Activated naive CD4-positive, alpha-beta T cell treated with anti-CD3 and anti-CD28 coated beads, Interleukin-2, amount 50 U/mL, for 16 hours (primary cell): ENCODE results near the gene NOL4L.

ENCODE experiments used
- DNase-seq: peaks from one replicate; pipeline ENCODE4 v3.0.0-alpha.2; 2020

The NOL4L gene

DNA sequence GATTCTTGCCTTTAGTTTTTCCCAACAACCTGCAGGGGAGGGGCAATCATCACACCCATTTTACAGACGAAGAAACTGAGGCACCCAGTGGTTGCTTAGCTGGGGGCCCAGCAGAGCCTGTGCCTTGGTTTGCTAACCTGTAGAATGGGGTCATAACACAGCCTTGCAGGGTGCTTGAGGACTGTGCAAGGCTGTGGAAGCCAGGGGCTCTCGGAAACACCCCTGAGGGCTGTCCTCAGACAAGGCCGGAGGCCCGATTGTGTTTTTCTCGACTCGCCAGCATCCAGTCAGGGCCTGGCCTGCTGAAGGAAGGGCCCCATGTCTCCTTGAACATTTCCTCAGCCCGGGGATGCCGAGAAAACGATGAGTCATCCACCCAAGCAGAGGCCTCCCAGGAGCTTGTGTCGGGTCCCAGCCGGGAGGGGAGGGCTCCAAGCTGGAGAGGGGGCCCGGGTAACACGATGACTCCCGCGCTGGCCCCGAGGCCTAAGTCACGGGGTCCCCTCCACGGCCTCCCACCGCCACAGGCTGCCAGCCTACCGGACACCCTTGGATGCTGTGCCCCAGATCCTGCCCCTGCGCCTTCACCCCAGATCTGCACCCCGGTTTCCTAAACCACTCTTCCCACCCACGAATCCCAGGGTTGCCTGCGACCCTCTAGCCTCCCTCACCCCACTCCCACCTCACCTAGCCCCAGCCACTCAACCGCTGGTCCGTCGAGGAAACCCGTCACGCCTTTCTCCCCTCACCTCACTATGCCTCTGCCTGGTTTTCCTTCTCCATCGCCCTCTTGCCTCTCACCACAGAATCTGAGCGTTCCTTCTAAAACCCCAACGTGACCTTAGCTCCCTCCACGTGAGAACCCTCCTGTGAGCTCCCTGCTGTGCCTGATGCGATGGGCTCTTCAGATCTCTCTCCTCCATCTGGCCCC, 10.6 kb downstream of the NOL4L start:
- peak; percentile 39 for DNase-seq

DNA sequence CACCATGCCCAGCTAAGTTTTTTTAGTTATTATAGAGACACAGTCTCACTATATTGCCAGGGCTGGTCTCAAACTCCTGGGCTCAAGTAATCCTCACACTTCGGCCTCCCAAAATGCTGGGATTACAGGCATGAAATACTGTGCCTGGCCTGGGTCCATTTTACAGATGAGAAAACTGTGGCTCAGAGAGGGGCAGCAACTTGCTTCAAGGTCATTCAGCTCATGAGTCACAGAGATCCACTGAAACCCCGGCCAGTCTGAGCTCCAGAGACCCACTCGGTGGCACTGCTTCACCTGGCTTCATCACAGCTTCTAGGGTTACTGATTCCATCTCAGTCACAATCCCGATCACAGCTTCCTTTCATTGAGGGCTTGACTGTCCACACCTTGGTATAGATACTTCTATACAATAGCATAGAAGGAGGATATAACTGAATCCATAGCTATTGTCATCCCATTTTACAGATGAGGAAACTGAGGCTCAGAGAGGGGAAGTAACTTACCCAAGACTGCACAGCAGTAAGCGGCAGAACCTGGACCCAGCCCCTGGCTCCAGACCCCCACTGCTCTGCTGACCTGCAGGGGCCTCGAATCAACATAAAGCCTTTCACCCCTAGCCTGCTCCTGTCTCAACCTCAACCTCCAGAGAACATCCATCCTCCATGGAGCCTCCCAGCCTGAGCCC, 11.8 kb downstream of the NOL4L start:
- DNase-seq = no peak

DNA sequence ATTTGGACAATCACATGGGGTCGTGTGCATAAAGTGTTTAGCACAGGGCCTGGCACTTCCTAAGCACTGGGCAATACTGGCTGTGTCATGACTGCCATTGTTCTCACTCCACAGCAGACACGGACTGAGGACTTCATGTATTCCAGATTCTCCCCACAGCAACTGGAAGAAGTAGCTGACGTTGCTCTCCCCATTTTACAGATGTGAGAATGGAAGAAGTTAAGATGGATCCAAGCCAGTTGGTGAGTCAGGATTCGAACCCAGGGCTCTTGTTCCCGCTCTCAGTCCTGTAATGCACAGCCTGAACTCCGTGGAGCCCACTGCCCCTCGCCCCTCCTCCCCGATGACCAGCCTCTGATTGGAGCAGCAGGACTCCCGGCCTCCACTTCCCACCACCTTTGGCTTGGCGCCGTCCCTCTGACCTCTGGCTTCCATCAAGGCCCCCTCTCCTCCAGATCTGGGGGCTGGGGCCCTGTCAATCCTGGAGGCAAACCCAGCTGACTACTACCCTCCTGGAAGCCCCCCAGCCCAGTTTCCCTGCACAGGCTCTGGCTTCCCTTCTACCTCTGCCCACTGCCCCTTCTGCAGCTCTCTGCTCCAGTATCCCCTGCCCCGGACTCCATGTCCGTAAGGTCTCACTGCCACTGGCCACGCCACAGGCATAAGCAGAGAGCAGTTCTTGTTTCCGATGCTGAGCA, 12.7 kb downstream of the NOL4L start:
- DNase-seq = no peak

DNA sequence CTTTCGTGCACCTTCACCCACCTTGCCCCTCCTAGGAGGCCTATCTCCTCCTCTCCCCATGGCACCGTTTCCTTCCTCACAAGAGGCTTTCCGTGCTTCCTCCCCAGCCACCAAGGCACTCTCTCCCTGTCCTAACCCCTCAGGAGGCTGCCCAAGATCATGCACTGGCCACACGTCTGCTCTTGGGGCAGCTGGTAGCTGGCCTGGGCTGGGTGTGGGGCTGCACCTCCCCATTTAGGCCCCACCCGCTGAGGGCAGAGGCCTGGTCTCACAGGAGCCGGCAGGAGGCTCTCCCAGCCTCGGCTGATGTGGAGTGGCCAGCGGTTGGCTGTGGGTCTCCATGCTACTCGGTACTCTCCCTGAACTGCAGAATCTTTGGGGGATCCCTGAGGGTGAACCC, 13.6 kb downstream of the NOL4L start:
- no peak for DNase-seq

DNA sequence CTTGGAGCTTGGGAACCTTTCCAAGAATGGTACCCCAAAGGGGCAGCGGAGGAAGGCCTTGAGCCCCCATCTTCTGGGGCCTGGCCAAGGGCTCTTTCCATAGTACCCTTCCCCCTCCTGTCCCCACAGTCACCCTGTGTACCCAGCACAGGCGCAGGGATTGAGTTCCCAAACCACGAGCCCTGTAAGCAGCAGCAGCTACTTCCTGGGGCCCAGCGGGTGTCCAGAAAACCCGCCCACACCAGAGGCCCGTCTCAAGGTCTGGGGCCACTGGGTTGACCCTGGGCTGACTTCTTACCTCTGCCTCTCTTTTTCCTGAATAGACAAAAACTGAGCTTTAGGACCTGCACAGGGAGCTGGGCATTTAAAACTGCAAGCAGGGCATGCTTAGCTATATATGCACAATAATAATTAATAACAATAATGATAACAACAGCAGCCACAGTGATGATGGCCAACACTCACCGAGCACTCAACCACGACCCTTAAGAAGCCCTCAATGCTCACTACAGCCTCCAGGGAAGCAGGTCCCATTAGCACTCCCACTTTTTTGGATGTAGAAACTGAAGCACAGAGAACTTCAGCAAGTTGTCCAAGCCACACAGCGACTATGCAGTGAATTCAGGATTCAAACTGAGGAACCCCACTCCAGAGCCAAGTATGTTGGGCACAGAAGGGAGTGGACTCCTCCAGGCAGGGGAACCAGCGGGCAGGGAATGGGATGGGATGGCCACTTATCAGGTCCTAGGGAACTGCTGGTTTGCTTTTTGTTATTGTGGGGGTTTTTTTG, 14.5 kb downstream of the NOL4L start:
- no peak for DNase-seq

DNA sequence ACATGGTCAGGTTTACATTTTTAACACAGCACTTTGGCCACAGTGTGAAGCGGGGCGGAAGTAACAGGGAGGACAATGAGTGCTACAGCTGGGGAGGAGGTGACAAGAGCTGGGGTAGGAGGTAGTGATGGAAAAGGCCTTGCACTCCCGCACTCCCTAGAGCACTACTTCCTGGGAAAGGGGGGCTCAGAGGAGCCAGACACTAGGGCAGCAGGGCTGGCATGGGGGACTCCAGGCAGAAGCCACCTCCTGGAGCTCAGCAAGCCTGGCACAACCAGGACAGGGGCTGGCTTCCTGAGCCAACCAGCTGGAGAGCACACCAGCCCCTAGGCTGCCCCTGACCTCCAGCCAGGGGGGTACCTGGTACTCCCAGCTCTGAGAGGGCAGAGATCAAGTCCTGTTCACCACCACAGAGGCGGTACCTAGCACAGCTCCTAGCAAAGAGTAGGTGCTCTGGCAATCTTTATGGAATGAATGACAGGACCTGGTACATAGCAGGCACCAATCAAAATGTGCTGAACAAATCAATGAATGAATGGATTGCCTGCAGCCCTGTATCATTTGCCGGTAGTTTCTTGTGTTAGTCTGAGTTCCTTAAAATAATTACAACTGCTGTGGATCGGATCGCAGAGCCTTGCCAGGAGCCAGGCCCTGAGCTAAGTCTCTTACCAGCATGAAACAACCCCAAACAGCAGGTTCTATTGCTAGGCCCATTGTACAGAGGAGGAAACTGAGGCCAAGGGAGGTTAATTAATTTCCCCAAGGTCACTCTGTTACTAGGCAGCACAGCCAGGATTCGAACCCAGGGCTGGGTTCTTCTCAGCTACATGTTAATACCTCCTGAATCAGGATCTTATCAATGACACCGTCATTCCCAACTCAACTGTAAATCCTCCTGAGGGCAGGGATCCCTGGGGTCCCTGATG, 15.5 kb downstream of the NOL4L start:
- DNase-seq = no peak

DNA sequence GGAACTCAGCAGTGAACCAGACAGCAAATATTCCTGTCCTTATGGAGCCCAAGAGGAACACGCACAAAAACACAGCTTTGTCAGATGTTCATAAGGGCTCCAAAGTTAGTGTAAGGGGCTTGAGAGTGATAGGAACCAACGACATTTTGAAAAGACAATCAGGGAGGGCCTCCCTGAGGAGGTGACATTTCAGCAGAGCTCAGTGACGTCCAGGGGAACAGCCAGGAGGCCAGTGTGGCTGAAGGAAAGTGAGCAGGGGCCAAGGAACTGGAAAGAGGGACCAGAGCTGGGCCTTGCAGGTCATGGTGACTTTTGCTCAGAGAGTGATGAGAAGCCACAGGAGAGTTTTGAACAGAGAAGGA, 16.1 kb downstream of the NOL4L start:
- DNase-seq = no peak

DNA sequence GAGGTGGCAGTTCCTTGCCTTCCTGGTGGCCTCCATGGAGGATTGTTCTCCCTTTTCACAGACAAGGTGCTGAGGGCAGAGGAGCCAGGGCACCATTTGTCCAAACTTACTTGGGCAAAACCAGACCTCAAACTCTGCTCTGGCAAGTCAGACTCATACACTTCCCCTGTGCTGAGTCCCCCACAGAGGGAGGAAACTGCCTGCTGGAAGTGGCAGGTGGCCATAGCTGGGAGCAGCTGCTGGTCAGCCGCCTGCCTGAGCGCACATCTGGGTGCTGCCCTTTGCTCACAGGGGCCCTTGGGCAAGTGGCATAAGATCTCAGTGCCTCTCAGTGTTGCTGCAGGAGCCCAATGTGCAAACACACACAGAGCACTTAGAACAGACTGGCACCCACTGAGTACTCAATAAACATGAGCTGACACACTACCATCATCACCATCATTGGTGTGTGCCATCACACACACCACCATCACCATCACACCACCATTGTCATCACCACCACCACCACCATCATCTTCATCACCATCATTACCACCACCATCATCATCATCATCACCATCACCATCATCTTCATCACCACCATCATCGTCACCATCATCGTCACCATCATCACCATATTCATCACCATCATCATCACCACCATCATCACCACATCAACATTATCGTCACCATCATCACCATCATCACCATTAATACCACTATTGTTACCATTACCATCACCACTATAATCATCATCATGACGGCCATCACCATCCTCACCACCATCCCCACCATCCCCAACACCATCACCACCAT, 17.6 kb downstream of the NOL4L start:
- no peak for DNase-seq

DNA sequence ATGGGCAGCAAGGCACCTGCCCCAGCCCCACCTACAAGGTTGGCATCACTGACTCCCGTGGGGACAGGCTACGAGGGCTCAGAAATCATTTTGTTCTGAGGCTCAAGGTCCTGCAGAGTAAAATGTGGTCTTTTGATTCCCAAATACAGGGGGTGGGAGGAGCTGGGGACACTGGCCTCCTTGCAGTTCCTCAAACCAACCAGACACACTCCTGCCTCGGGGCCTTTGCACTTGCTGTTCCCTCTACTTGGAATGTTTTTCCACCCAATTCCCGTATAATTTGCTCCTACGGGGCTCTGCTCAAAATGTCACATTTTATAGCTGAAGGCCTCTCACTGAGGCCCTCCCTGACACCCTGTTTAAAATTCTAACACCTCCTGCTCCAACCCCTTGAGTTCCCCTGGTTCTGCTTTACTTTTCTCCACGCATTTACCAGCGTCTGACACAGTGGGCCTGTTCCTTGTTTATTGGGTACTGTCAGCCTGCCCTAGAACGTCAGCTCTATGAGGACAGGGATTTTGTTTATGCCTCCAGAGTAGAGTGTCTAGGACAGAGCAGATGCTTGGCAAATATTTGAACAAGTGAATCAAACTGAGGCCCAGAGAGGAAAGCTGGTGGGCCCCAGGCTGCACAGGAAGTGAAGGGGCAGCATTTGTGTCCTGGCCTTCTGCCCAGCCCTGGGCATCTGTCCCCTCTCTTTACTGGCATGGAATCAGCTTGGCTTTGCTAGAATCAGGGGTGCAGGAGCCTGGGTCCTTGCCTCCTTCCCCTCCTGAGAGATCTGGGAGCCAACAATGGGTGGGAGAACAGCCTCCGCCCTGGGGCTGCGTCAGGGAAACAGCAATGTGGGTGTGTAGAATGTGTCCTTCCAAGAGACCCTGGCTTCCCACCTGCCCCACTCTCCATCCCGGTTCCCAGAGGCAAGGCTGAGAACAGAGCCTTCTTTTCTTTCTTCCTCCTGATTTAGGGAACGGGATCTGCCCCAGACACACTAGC, 18.5 kb downstream of the NOL4L start:
- DNase-seq = no peak

DNA sequence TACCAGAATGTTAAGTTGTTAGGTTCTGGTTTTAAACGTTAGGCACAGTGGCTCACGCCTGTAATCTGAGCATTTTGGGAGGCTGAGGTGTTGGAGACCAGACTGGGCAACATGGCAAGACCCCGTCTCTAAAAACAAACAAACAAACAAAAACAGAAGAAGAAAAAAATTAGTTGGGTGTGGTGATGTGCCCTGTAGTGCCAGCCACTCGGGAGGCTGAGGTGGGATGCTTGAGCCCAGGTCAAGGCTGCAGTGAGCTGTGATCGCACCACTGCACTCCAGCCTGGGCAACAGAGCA, 19.4 kb downstream of the NOL4L start:
- no peak for DNase-seq

DNA sequence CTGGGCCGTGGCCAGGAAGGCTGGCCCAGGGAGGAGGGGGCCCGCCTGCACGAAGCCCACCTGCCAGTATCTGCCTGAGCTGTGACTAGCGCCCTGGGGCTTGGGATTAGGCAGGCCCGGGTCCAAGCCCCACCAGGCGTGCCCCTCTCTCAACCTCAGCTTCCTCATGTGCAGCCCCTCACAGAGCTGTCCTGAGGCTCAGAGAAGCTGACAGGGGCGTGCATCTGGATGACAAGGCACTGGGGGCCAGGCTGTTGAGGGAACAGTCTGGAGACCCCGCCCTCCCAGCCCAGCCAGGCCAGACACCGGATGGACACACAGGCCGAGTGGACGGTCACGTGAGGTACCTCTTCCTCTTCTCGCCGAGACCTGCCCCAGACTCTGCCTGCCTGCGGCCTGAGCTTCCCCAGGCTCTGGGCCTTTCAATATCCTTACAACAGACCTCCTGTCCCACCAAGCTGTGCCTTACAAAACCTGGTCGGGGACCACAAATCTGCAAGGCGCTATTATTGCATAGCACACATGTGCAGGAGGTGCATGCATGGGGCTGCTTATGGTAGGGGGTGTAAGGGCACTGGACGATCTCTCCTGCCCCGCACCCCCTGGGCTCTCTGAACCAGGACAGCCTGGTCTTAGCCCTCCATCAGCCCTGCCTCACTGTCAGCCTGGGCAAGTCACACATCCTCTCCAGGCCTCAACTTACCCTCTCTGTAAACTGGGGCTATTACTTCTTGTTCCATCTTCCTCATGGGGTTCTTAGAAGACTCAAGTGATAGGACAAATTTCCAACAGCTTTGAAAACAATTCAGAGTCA, 20.0 kb downstream of the NOL4L start:
- no peak for DNase-seq

DNA sequence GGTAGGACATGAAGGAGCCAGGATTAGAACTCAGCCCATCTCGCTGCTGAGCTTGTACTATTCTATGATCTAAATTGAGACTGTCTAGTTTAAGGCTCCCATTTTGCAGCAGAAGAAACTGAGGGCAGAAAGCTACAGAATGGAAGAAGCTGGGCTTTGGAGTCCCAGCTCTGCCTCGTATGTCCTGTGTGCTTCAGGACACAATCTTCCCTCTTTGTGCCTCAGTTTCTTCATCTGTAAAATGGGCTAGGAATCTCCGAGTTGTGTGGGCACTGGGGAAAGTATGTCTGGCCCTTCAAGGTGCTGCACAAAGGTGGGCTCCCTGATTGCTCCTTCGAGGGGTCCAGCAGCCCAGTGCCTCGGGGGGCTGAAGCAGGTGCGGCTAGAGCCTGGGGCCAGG, 20.7 kb downstream of the NOL4L start:
- no peak for DNase-seq

DNA sequence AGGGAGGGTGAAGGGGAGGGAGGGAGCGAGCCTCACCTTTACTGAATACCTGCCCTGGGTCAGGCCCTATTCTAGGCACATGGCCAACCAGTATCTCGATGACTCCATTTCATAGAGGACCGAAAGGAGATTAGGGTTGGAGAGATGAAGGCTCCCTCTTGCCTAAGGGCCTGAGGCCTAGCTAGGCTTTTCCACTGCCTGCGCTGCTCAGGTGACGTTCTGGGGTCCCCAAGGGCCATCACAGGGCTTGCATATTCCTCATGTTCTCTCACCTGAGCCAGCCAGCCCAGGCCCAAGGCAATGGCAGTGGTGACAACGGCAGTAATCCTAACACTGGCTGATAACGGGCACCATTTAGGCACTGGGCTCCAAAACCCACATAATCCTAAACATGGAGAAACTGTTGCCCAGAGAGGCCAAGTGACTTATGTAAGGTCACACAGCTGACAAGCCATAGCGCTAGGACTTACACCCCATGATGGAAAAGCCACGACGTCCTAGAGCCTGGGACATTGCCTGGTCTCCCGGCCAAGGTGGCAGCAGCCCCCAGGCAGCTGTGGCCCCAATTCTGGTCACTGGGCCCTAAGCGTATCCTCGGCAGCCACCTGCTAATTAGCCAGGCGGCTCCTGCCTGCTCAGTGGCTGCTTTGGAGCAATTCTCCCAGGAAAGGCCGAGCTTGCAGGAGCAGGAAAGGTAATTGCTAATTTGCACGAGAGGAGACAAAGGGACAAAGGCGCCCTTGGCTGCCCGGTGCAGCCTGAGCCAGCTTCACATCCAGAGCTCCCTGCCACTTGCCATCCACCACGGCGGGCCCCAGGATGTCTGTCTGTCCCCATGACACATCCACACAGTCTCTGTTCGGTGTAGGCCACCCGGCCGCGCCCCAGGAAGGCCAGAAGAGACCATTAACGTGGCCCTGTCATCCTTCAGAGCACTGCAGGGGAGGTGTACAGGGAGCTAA, 21.5 kb downstream of the NOL4L start:
- no peak for DNase-seq

DNA sequence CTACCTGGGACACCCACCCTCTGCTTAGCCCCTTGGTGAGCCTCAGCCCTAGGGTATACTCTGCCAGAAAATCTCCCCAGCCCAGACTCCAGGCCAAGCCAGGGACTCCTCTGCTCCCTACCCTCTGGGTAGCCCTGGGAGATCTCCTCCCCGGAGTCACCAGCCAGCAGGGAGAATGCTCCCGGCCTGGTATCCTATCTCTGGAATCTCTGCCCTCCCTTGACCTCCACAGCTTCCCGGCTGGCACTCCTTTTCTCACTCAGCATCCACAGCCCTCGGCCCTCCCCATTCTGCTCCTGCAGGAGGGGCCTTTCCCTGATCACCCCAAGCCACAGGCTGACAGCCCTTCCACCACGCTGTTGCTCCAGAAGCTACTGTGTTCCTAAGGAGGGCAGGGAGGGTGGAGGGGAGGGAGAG, 22.6 kb downstream of the NOL4L start:
- DNase-seq = no peak

DNA sequence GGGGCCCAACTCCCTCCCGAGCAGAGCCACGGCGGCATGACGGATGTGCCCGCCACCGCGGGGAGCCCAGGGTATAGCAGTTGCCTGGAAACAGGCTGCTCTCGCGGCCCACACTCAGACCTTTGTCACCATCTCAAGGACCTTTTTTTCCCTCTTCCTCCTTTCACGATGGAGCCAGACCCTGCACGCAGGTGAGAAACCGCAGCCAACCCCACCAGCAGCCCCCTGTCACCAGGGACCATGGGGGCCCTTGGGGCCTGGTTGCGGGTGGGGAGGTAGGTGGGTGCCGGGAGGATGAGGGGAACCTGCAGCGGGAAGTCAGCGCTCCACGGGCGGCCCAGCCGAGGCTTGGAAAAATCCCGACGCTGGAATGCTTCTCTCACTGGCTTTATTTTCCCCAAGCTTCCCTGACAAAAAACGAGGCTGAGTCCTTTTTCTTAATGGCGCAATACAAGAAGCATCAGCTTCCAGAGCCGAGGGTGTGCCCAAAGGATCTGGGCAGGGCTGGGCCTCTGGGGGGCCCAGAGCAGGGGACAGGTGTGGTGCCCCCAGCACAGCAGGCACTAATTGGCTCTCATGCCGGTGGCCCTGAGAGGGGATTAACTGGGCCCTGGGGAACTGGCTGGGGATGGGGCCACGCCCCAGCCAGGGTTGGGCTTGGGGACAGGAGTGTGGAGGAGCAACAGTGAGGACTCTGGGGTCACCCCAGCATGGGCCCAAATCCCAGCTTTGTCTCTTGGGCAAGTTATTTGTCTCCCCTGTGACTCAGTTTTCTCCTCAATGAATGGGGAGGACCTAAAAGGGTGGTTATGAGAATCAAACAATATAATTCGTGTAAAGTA, 23.9 kb downstream of the NOL4L start:
- DNase-seq = no peak

DNA sequence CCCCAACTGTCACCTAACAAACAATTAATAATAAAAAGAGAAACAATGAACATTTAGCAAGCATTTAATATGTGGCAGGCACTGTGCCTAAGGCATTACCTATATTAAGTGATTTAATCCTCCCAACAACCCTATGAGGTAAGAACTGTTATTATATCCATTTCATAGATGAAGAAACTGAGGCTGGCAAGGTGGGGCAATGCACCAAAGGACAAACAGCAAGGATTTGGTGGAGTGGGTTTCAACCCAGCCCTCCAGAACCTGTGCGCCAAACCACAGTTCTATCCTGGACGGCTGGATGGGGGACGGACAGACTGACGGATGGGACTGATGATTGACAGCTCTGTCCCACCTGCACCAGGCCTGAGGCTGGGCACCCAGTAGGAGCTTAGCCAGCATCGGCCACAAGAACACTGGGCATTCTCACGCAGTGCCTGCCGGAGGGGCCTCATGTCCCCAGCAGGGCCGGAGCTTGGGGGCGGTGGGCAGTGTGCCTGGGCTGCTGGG, 24.6 kb downstream of the NOL4L start:
- no peak for DNase-seq
